HG02885 (cell line): Measurements from ENCODE around the gene XPNPEP1.

Experiments
- ATAC-seq: cut with Tn5 transposase; IDR thresholded peaks from one replicate; pipeline ENCODE4 v1.9.1; 2021; ENCODE audit warnings: mild to moderate bottlenecking; ENCODE audit not compliant: unreplicated experiment, poor library complexity

XPNPEP1 gene

DNA sequence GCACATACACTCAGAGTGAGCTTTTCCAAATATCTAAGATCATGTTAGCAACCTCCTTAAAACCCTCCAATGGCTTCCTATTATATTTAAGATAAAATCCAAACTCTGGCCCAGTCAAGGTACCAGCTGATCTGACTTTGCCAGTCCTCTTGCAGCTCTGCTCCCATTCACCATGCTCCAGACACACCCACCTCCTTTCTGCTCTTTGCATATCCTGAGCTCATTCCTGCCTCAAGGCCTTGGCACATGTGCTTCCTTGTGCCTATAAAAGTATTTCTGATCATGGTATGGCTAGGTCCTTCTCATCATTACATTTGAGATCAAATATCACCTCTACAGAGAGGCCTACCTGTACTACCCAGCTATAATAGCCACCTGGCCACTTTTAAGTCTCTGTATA lies 27.5 kb downstream of the XPNPEP1 start:
- no peak for ATAC-seq

- no peak for ATAC-seq
Observed at GRCh38 chr10:109895095-109895818, 28.1 kb downstream of the XPNPEP1 start.

- no peak for ATAC-seq
Observed at GRCh38 chr10:109894516-109894915, 28.8 kb downstream of the XPNPEP1 start.

- no peak for ATAC-seq
Observed at GRCh38 chr10:109893386-109893785, 29.9 kb downstream of the XPNPEP1 start.

GRCh38 chr10:109892931-109893330 lies 30.4 kb downstream of the XPNPEP1 start:
- ATAC-seq = no peak

DNA sequence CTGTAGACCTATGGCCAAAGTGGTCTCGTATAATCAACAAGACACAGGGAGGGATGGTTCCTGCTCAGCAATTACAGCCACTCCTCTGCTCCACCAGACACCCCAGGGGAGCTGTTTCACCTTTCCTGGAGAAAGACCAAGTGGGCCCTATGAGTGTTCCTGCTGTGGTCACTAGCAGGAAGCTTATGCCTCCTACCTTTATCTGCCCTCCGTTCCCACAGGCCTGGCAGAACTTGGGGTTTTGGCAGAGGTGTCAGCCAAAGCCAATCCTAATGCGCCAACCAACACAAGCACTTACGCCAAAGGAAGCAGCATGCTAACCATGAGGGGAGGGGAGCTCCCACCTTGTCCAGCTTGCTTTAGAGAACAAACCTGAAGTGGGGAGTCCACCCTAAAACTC lies 31.2 kb downstream of the XPNPEP1 start:
- ATAC-seq = no peak

DNA sequence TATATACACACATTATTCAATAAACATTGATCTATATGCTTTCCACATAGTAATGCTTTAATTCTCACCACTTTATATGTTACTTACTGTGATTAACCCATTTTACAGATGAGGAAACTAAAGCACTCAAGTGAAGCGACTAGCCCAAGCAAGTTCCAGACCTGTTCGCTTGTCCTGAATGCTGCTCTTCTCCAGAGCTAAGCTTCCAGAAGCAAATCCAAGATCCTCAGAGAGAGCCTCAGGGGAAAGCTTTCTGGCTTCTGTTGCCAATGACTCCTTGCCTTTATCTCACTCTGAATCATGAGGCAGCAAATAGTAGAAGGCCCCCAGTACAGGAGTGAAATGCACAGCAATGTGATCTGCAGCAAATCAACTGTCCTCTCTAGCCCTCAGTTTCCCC lies 32.2 kb downstream of the XPNPEP1 start:
- ATAC-seq = no peak

- ATAC-seq = no peak
Observed at GRCh38 chr10:109889867-109890266, 33.4 kb downstream of the XPNPEP1 start.

DNA sequence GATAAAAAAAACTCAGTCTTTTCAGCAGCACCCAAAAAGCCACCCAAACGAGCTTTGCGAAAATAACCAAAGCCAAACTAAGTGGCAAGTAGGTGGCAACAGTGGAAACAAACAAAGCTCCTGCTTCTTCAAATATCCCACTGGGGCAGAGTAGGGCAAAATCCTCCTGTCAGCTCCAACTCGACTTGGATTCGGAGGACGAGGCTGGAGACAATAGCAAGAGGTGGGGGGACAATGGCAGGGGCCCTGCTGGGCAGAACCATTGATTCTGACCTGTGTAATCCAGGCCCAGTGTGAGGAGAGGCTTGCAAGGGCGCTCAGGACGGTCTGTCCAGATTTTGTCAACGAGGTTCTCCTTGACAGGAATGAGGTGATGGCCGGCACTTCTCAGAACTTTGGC lies 35.5 kb downstream of the XPNPEP1 start:
- ATAC-seq = no peak

- ATAC-seq = no peak
Observed at GRCh38 chr10:109887243-109887642, 36.1 kb downstream of the XPNPEP1 start.

DNA sequence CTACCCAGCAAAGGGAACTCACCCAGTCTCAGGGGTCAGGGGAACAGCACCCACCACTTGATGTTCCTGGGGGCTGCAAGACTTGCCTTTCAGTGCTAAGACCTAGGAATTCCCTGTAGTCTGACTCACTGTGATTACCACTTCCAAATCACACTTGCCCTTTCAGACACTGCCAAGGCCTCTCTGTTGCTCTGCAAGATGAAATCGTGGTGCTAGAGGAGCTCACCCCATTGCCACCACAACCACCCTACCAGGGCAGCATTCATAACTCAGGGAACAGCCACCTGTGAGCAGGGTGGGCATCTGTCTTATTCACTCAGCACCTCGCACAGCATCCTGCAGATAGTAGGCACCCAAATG lies 36.5 kb downstream of the XPNPEP1 start:
- ATAC-seq = no peak

DNA sequence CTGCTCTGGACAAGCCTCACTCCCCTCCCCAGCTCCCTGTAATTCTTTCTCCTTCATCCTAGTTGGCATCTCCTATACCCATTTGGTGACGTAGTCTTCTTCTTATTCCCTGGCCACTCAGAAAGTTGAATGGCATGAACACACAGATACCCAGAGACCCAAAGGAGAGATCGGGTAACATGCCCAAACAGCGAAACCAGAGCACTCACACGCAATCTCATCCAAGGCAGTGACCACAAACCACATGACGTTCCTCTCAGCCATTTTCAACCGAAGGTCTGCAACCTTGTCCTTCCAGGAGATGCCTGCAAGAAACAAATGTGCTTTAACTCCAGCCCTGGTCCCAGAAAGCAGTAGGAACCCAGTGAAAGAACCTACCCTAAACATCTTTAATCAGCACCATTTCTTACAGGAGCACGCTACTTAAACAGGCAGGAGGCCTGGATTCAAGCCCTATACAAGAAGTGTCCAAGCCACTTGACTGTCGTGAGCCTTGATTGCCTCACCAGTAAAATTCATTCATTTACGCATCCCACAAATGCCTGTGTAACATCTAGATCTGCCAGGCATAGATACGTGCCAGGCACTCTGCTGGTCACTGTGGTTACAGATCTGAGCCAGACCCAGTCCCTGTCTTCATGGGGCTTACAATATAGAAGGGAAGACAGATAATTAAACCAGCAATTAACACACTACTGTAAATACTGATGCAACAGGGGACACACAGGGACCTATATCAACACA lies 37.1 kb downstream of the XPNPEP1 start:
- ATAC-seq = no peak

GRCh38 chr10:109883859-109884771 lies 39.2 kb downstream of the XPNPEP1 start:
- ATAC-seq = peak; percentile 67

GRCh38 chr10:109882251-109883057 lies 40.9 kb downstream of the XPNPEP1 start:
- ATAC-seq = no peak

- ATAC-seq = no peak
Observed at GRCh38 chr10:109881769-109882057, 41.6 kb downstream of the XPNPEP1 start.

DNA sequence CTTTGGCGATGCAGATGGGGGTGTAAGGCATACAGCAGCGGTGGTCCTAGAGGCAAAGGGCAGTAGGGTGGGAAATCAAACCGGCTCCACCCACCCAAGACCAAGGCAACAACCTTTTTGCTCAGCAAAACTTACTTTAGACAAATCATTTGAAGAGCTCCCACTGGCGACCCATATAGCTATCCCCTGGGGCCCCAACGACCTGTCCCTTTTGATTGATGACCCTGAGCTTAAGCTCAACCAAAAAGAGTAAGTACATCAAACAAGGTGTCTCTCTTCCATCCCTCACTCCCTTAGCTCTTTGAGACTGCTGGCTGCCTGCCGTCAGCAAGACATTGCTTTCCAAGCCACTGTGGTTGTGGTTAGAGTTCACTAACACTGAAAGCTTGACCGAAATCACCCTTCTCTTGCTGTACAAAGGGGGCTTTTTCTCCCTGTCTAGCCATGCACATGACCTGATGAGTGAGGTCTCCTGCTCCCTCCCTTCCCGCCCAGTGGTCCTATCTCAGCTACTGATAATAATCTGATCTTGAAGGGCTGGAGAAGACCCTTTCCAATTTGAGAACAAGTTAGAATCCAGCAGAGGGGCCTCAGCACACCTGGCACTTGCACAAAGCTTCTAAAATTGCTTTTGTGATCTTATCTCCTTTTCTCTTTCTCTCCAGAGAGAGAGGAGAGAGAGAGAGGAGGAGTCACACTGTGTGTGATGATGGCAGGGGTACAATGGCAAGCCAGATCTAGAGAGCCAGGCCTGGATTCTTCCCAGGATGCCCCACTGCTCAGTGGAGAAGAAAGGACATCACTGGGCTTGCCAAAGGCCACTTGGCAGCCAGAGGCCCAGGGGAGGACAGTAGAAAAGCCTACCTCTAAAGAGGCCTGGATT lies 42.2 kb downstream of the XPNPEP1 start:
- ATAC-seq = peak; percentile 81

GRCh38 chr10:109877546-109877945 lies 45.8 kb downstream of the XPNPEP1 start:
- ATAC-seq = no peak

GRCh38 chr10:109875828-109876821 lies 47.2 kb downstream of the XPNPEP1 start:
- ATAC-seq = no peak
